Measurements from ENCODE around the gene PCSK6.
"Not testable (repeated sequence)": the region's sequence is repeated elsewhere in the genome, so short reads cannot be mapped to it uniquely, and the experiment has no call there.

Gene PCSK6

DNA sequence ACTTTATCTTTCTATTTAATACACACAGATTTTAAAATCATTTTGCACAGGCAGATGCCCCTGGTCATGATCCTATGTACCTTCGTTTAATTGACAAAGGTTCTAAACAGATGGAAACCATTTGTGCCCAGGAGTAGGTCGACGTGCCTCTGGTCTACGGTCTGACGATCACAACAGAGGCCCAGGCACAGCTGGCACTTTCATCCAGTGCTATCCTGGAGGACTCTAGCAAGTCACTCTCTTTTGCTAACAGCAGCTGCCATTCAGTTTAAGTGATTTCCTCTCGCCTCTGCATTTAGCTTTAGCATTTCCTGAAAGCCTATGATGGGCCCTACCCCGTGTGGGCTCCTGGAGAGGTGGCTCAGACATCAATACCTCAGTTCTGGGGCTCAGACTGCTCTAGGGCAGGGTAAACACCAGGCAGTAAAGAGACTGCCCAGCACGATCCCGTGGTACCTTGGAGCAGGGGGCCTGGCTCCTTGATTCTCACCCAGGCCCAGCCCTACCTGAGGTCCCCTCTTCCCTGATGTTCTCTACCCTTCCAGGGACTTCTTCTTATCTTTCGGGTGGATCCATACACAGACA, 111.2 kb downstream of the PCSK6 start:
- DNase-seq (ENCODE audit: low read depth in 2 of 2): no peak

DNA sequence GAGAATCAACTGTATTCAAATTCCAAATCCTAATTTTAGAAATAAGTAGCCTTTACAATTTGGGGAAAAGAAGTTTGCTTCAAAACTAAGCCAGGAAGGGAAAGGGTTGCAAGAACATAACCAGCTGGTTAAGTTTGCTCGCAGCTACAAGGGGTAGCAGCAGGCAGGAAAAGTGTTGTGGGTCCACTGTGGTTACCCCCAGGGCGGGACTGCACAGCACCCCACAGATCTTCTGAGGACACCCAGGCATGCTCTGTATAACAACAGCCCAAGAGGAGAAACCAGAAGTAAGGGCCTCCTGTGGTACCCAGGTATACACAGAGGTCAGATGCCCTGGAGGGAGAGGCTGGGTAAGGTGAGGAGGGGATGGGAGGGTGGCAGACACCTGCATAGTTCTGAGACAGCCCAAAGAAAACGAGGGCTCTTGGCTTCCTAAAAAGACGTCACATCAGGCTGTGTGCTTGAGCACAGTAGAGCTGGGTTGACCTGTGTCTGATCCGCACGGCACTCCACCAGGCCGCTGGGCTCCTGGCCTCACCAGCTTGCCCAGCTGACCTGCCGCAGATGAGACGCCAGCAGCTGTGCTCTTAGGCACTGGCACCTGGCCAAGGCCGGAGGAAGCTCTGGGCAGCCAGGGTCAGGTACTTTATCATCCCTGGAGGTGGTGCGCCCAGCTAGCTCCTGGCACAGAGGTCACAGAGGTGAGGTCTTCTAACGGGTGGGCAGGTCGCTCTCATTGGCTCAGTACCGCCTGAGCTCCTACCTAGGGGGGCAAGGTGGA, 112.7 kb downstream of the PCSK6 start:
- no peak for DNase-seq (ENCODE audit: low read depth in 2 of 2)

DNA sequence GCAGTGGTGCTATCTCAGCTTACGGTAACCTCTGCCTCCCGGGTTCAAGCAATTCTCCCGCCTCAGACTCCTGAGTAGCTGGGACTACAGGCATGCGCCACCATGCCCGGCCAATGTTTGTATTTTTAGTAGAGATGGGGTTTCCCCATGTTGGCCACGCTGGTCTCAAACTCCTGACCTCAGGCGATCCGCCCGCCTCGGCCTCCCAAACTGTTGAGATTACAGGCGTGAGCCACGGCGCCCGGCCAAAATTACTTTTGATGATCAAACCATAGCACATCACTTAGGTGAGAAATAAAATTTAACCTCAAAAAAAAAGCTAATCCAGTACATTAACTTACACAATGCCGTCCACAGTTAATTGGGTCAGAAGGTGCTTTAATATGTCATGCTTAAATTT, 114.5 kb downstream of the PCSK6 start:
- DNase-seq (ENCODE audit: low read depth in 2 of 2): not testable (repeated sequence)

DNA sequence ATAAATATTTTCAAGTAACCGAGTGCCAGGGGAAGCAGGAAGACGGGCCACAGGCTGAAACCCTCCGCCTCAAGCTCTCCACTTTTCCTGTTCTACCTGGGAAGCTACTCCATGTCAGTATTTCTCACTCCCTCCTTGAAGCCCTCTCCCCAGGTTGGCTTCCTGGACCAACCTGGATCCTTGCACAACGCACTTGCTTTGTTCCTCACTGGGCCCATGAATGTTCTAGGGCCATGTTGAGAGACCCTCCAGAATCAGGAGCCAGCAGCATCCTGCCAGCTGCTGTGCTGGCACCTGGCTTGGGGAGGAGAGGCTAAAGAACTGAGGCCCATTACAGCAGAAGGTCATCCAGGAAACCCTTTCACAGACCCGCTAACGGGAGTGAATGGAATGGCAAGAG, 115.2 kb downstream of the PCSK6 start:
- DNase-seq (ENCODE audit: low read depth in 2 of 2): no peak

DNA sequence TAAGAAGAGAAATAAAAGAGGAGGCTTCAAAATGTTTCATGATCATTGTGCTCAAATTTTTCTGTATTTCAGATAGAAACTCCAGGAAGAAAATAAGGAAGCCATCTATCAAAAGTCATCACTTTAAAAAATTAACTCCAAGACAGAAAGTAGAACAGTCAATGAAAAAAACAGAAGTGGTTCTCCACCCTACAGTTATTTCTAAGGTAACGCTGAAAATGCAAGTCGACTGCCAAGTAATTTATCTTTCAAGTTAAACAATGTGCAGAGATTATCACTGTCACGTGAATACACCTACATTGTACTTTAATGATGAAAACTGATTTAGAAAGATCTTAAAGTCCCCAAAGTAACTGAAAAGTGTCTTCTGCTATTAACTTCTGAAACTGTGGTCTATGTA, 115.9 kb downstream of the PCSK6 start:
- no peak for DNase-seq (ENCODE audit: low read depth in 2 of 2)

DNA sequence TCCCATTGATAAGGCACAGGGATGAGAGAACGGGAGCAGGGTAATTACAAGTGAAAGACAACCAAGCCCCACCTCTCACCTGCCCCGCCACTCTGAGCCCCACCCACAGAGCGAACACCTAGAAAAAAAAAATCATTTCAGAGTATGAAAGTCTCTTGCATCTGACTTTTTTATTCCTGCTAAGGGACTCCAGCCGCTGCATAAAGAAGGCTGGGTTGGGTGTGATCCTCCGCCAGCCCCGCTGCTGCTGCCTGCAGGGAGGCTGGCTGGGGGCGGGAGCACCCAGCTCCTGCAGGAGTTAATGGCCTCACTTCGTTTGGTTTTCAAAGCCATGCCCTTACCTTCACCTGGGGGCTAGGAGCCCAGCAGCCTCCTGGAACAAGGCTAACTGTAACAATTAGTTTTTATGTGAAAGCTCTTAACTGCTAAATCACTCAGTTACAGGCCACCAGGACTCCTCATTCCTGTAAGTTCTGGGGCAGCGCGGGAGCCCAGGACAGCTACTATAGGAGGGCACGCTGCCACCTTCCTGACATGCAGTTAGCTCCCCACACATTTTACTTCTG, 116.5 kb downstream of the PCSK6 start:
- DNase-seq (ENCODE audit: low read depth in 2 of 2): no peak

DNA sequence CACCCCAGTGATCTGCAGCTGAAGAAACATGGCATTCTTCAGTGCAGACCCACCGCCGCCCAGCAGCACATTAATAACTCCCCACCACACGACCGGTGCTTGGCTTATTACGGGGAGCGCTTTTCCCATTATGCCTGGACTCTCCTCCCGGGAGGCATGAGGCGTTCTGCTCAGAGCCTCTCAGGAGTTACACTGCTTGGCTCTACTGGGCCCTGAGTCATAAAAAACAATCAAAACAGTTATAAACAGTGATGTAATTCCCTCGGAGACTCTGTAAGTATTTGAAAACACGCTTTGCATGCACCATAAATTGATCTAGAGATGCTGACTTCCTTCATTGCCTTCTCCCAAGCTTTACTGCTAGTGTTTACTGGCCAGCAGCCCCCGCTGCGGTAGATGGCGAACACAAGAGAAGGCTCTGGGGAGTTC, 117.3 kb downstream of the PCSK6 start:
- DNase-seq (ENCODE audit: low read depth in 2 of 2): no peak

DNA sequence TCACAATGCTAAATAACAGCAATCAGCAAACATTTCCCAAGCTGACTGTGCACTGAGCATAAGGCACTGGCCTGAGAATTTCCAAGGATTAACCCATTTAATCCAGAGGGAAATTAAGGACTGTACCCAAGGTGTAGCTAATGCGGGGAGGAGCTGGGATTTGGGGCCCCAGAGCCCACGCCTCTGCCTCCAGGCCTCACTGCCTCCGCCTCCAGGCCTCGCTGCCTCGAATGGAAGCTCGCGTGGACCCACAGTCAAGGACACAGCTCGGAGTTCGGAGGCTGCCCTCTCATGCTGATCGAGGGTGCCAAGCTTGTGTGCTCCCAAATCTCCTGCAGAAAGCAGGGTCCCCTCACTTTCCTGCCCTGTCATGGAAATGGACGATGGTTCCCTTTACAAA, 118.0 kb downstream of the PCSK6 start:
- no peak for DNase-seq (ENCODE audit: low read depth in 2 of 2)

DNA sequence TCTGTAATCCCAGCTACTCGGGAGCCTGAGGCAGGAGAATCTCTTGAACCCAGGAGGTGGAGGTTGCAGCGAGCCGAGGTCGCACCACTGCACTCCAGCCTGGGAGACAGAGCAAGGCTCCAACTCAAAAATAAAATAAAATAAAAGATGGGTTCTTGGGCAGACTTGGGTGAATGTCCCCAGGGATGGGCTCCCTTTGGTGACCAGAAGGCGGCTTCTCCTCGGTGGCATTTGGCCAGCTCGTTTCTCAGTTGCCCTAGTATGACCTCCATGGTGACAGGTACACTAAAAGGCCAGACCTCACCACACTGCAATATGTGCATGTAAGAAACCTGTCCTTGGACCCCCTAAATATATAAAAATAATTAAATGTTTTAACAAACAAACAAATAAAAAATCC, 118.4 kb downstream of the PCSK6 start:
- DNase-seq (ENCODE audit: low read depth in 2 of 2): no peak

DNA sequence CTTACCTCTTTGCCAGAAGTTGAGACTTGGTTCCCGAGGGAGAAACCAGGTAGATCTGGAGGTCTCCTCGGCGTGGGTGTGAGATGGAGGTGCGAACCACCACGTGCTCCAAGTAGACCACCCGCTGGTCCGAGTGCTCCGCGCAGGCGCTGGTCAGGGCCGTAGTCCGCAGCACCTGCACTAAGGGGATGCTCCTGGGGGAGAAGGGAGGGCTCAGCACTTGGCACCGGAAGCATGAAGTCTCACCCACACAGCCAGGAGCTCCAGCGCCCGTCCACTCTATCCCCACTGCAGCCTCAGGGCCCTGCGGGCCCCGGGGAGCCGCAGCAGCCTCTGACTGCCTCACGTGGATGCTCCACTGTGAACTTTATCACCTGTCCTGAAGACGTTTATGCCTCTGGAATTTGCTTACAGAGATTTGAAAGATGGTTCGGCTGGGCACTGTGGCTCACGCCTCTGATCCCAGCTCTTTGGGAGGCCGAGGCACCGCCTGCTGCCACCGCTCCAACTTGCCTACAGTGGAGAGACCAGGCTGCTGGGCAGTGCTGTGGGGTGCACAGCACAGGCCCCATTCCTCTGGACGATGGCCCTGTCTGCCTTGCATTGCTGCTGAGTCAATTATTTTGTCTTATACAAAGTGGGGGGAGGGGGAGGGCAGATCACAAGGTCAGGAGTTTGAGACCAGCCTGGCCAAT, 119.0 kb downstream of the PCSK6 start:
- no peak for DNase-seq (ENCODE audit: low read depth in 2 of 2)

DNA sequence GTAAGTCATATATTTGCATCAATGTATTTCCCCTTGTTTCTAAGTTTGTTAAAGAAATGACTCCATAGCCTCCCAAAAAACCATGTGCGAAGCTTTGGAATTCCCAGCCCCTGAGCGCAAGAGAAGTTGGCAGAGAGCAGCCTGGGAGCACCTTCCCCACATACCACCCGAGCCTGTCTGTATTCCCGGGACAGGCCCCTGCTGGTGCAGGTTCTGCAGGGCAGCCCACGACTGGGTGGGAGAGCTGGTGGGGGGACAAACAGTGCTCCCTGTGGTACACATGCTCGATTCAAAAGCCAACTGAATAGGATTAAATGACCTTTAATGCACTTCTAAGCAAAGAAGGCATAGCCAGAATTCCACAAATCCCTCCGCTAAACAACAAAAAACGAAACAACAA, 119.8 kb downstream of the PCSK6 start:
- no peak for DNase-seq (ENCODE audit: low read depth in 2 of 2)

DNA sequence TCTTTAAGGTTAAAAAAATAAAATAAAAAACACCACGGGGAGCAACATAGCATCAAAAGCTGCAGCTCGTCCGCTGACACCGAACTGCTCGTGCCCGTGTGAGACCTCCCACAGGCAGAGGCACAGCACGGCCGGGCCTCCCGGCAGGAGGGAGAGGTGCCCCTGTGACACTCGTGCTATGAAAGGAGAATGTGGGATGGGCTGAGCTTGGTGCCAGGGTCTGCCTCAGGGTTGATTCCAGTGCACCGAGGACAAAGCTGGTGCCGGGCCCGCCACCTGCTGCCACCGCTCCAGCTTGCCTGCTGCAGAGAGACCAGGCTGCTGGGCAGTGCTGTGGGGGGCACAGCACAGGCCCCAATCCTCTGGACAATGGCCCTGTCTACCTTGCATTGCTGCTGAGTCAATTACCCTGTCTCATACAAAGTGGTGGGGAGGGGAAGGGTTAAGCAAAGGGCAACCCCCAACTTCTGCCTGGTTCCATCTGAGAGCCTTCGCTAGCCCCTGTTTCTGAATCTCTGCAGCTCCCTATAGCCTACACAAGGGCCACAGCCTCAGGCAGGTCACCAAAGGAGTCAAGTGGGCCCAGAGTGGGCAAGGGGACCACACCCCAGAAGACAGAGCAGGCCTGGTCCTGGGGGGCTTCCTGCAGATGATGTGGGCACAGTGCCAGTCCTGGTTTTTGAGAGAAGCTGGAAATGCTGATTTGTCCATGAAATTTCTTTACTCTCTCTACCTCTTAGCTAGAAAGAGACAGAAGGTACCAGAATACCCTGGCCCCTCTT, 120.5 kb downstream of the PCSK6 start:
- no peak for DNase-seq (ENCODE audit: low read depth in 2 of 2)

DNA sequence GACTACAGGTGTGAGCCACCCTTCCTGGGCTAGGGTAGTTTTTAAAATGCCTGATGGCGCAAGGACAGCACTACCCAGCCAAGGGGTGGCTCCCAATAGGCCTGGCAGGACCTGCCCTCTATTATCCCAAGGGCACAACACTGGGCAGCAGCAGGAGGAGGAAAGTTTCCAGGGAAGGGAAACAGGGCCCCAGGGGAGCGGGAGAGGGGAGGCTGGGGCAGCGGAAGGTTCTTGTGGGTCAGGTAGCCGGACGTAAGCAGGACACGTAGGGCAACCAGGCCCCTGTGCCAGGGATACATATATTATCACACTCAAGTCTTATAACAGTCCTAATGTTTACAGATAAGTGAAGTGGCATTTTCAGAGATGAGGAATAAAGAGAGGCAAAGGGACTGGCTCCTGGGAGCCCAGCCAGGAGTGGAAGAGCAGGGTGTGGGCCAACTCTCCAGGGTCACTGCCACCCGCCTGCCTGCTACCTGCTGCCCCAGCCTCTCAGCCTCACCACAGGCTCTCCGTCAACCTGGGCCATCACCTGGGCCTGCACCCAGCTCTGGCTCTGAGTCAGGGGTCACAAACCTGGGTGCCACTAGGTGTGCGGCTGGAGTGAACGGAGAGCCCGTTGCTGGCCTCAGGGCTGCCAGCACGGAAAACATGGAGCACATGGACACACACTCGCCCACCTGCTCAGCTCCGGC, 121.3 kb downstream of the PCSK6 start:
- DNase-seq (ENCODE audit: low read depth in 2 of 2): no peak

DNA sequence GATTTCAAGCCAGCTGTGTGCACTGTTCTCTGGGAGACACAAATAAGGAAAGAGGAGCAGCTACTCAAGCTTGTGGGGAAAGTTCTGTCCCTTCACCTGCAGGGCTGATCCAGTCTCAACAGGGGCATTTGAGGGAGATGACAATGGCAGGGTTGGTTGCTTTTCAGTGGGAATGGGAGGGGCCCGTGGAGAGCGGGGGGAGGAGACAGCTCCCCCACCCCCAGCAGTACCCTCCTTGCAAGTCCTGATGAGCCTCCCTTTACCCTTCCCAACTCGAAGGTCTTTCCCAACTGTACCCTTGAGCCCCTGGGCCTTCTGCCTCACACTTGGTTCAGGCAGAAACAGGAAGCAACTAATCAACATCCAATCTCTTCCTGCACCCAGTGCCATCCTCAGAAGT, 122.7 kb downstream of the PCSK6 start:
- DNase-seq (ENCODE audit: low read depth in 2 of 2): no peak

DNA sequence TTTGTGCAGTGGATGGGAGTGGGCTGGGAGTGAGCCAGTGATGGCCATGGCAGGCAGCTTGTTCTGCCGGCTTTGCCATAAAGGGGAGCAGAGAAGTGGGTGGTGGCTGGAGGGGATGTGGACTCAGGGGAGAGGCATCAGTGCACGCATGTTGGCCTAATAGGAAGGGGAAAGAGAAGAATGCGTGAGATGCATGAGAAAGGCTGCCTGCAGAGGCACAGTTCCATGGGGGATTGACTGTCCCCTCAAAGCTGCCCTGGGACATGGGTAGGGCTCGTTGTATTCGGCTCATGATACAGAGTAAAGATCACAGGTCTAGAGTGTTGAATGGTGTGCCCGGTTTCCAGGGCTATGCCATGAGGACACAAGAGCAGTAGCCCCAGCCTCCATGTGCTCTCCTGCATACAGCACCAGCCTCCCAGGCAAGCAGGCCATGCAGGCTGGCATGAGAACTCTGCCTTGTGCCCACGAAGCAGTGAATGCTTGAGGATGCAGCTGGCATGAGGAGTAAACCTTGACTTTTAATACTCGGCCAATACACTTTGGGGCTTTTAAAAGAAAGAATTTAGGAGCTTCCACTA, 126.4 kb downstream of the PCSK6 start:
- DNase-seq (ENCODE audit: low read depth in 2 of 2): no peak

DNA sequence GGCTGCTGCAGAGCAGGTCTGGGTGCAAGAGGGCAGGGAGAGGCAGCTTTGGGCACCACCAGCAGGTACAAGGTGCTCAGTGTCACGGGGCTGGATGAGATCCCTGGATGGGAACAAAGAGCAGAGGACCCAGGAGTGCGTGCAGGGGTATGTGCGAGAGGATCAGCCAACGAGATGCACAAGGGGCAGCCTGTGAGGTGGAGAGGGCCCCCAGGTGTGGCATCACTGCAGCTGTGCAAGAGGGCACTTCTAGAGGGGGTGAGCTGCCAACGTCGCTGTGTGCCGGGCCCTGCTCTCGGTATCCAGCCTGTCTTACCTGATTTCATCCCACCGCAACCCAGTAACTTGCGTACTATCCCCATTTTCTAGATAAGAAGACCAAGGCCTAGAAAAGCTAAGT, 127.1 kb downstream of the PCSK6 start:
- no peak for DNase-seq (ENCODE audit: low read depth in 2 of 2)

DNA sequence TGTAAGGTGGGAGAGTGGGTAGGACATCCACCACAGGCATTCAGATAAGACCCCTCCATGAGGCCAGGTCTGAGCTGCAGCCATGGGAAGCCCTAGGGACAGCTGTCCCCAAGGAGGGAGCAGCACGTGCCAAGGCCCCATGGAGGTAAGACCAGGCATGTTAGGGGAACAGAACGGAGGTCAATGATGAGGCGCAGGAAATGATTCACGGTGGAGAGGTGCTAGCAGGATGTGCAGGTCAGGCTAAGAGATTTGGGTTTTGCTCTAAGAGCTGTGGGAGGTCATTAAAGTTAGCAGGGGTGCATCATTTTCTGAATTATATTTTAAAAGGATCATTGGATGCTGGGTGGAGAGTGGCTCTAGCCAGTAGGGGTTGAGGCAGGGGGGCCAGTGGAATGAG, 128.1 kb downstream of the PCSK6 start:
- no peak for DNase-seq (ENCODE audit: low read depth in 2 of 2)

DNA sequence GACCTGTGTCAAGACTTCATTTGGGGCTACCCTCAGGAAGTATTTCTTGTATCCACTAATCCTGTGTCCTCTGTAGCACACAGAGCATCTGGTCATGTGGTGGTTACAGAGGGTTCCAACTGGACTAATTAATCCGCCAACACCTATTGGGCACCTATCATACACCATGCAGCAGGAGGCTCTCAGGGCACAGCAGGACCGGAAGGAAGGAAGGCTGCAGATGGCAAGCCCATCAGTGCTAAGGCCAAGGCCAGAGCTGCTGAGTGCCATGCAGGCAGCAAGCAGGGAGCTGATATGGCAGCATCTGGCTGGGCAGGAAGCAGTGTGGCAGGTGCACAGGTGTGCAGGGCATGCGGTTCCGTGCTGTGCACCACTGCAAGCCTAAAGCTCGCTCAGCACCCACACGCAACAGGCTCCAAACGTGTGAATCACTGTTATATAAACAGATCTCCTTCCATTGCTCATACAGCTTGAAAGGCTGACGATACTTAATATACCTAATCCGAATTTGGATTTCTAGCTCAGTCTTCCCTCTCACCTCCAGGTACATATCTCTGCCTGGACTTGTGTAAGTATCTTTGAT, 130.1 kb downstream of the PCSK6 start:
- DNase-seq (ENCODE audit: low read depth in 2 of 2): no peak

DNA sequence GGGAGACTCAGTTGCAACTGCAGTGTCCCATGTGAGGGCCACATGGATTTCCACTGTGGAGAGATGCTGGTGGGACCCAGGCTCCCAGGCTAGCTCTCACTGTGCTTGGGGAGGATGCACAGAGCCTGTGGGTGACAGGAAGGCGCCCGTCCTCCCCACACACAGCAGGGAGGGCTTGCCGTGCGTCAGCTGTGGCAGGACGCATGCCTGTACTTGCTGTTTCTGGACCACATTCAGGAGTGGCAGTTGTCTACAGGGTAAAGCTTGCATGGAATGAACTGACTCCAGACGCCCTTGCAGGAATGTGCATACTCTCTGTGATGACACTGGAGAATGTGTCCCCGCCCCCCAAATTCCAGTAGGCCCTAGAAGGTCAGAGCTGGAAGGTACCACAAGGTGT, 130.6 kb downstream of the PCSK6 start:
- DNase-seq (ENCODE audit: low read depth in 2 of 2): no peak

DNA sequence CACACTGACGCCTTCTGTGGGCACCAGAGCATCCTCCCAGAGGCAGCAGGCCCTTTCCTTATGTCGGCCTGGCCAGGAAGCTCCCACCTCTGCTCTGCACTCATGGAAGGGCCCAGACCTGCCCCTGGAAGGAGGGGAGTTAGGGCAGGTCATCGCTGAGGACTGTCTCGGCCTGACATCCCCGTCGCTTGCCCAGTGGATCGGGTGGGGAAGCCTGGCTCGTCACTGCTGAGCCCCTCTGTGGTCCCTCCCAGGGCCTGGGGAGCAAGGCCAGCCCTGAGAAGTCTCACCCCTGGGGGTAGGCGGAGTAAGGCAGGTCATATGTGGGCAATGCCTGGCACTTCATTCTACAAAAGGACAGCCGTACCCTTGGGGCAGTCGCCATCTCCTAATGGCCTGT, 131.6 kb downstream of the PCSK6 start:
- no peak for DNase-seq (ENCODE audit: low read depth in 2 of 2)

DNA sequence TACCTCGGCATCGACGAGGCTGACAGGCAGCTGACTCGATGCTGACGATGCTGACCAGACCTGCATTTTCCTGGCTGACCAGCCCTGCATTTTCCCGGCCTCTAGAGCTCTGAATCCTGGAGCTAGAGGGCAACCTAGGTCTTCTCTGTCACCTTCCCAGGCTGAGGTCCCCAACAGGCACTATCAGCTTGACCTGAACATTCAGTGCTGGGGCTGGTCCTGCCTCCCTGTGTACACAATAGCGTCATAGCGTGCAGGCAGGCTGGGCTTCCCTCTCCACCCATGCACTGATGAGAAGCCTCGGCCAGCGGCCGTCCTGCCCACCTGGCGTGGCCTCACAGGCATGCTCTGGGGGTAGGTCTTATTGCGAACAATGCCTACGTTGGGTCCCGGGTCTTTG, 132.2 kb downstream of the PCSK6 start:
- no peak for DNase-seq (ENCODE audit: low read depth in 2 of 2)
